ENCODE measurements around the gene VPS16.

DNA sequence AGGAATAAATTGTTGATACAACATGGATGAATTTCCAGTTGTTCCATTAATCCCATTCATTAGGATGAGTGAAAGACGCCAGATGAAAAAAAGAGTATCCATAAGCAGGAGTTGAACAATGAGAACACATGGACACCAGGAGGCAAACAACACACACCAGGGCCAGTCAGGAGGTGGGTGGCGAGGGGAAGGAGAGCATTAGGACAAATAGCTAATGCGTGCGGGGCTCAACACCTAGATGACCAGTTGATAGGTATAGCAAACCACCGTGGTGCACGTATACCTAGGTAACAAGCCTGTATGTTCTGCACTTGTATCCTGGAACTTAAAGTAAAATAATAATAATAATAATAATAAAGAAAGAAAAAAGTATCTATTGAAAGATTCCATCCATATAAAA is 11.2 kb upstream of the VPS16 start:
- TF ChIP-seq, protein P1, sequence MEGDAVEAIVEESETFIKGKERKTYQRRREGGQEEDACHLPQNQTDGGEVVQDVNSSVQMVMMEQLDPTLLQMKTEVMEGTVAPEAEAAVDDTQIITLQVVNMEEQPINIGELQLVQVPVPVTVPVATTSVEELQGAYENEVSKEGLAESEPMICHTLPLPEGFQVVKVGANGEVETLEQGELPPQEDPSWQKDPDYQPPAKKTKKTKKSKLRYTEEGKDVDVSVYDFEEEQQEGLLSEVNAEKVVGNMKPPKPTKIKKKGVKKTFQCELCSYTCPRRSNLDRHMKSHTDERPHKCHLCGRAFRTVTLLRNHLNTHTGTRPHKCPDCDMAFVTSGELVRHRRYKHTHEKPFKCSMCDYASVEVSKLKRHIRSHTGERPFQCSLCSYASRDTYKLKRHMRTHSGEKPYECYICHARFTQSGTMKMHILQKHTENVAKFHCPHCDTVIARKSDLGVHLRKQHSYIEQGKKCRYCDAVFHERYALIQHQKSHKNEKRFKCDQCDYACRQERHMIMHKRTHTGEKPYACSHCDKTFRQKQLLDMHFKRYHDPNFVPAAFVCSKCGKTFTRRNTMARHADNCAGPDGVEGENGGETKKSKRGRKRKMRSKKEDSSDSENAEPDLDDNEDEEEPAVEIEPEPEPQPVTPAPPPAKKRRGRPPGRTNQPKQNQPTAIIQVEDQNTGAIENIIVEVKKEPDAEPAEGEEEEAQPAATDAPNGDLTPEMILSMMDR (IDR thresholded peaks at IDR 0.05) = no peak
- no peak for TF ChIP-seq ESRRA (IDR thresholded peaks at IDR 0.05; ENCODE audit: borderline replicate concordance, low read length)

All from A549 (cell line).